ENCODE results near the gene TSPAN14.
"Not testable (repeated sequence)": the region's sequence is repeated elsewhere in the genome, so short reads cannot be mapped to it uniquely, and the experiment has no call there.

TSPAN14 gene

DNA sequence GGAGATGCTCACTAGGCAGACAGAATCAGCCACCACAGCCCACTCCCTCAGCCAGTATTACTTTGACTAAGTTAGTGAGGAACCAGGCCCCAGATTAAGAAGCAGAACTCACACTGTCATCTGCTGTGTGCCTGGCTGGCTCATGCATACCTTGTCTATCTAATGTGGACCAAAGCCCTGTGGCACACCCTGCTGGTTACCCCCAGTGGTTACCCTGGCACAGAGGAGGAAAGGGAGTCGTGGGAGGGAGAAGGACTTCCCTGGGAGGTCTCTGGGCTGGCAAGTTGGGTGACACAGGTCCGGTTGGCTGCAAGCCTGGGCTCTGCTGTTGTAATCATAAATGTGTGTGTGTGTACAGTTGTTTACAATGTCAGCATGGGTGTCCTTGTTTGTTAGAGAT, 76.1 kb downstream of the TSPAN14 start:
- no peak for DNase-seq

DNA sequence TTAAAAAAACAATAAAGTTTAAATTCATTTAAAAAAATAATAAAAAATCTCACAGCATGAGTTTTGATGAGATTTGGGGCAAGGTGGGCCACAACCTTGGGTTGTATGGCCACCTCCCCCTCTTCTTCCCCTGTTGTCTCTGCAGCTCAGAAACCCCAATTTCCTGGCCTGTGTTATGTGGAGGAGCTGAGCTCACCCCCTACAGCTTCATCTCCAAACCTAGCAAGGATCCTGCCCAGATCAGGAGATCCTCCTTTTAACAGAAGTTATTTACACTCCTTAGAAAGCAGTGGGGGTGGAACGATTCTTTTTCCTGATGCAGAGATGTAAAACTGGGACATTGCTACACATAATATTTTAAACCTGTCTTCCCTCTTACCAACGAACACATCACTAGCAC, 76.7 kb downstream of the TSPAN14 start:
- no peak for DNase-seq

DNA sequence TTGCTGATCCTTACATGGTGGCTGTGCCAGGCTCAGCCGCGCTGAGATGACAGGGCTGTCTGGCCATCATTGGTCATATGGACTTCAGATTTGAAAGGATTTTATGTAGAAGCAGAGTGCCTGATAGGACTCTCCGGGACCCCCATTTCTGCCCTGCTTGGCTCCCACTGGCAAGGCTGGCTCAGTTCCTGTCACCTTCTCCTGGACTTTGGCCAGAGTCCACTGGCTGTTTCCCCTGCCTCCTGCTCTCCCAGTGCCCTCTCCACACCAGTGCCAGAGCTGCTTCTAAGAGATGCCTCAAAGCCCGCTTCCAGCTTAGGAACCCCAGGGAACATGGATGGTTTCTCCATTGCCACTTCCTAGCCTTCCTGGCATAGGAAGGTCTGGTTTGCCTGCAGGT, 78.5 kb downstream of the TSPAN14 start:
- no peak for DNase-seq

DNA sequence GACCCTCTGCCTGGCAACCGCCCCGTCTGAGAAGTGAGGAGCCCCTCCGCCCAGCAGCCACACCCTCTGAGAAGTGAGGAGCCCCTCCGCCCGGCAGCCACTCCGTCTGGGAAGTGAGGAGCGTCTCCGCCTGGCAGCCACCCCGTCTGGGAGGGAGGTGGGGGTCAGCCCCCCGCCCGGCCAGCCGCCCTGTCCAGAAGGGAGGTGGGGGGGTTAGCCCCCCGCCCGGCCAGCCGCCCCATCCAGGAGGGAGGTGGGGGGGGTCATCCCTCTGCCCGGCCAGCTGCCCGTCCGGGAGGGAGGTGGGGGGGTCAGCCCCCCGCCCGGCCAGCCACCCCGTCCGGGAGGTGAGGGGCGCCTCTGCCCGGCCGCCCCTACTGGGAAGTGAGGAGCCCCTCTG, 79.9 kb downstream of the TSPAN14 start:
- DNase-seq = not testable (repeated sequence)

DNA sequence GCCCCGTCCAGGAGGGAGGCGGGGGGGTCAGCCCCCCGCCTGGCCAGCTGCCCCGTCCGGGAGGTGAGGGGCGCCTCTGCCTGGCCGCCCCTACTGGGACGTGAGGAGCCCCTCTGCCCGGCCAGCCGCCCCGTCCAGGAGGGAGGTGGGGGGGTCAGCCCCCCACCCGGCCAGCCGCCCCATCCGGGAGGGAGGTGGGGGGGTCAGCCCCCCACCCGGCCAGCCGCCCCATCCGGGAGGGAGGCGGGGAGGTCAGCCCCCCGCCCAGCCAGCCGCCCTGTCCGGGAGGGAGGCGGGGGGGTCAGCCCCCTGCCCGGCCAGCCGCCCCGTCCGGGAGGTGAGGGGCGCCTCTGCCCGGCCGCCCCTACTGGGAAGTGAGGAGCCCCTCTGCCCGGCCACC, 80.5 kb downstream of the TSPAN14 start:
- not testable (repeated sequence) for DNase-seq

DNA sequence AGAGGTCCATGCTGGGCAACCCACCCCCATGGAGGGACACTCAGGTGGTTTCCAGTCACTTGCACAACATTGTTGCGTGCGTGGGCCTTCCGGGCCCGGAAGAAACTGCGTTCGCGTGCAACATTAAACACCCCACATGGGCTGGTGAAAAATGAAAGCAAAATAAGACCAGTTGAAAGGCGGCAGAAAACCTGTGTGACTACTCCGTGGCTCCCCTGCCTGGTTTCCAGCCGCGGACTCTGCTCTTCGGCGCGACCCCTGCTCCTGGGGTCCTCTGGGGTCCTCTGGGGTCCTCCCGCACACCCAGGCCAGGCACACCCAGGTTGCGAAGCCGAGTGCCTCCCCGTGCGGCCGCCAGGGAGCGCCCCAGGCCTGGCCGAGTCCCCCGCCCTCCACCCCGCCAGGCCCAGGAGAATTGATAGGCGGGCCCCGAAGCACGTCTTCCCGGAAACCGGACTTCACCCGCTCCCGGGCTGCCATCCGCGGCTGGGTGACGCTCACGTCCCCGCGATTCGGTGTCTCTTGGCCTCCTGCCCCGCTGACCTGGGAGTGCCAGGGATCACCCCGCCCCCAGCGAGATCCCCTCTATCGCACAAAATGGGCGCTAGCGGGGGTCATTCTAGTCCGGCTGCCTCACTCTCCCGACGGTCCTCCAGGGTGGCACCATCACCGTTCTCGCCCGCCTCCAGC, 81.7 kb downstream of the TSPAN14 start:
- DNase-seq = no peak

DNA sequence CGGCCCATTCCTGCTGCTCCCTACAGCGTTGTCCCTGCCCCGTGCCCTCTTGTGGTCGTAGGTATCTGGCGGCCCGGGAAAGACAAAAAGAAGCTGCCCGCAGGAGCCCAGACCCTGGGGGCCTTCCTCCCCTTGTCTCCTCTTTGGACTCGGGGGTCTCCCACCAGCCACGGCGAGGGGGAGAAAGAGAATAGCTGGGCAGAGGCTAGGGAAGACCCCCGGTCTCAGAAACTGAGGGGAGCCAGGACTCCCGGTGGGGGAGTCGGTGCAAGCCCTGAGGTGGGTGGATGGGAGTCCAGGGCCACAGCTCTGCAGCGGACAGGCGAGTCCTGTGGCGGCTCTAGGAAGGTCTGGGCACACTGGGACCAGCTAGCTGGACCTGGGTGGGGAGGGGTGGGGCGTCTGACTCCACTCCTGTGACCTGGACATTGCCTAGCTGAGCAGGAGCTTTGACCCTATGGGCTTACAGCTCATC, 82.3 kb downstream of the TSPAN14 start:
- no peak for DNase-seq

DNA sequence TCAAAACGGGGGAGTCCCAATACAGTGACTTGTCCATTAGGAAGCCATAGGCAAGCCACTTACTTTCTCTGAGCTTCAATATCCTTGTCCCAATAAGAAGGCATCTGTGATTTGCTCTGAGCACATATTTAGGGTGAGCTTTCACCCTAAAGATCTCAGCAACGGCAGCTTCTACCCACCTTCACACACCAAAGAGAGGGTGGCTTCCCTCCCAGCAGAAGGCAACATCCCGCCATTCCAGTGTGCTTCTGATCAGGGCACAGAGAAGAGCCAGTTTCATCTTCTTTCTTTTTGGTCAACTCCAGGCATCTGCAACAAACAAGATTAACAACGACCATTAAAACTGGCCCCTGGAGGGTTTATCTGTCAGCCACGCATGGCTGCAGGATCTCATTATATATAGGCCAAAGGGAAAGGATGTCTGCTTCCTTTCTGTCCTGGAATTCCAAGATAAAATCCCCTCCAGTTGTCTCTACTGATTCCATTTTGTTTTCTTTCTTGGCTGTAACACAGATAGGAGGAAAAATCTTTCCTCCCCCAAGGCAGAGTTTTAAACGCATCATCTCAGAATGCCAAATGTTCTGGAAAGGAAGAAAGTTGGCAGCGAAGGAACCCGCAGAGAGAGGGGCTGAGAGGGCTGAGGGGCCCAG, 83.1 kb downstream of the TSPAN14 start:
- DNase-seq = no peak

DNA sequence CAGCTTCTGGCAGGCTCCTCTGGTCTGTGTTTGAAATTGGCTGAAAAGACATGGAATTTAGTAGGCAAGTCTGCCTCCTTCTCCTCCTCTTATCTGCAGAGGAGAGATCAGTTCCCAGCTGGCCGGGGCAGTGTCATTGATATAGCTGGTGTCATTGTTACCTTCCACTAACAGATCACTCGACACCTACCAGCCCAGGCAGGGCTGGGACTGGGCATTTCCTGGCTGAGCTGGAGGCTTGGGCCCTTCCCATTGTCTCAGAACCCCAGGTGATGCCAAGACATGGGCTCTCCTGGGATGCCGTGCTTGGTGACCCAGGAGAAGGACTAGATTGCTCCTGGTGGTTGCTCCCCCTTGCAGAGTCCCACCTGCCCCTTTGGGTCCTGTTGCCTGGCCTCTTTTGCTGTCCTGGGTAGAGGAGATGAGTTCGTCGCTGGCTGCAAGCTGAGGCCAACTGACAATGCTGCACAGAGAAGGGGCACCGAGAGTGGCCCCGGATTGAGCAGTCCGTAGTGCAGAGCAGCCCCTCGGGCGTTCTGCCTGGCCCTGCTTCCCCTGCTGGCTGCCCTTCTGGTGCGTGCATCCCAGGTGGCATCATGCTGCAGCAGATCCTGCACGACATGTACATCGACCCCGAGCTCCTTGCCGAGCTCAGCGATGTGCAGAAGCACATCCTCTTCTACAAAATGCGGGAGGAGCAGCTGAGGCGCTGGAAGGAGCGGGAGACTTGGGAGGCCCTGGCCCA, 83.8 kb downstream of the TSPAN14 start, which contains the start of gene SH2D4B:
Gene SH2D4B (plus strand): TSS at position 167 of the 745 bp plus-strand sequence. CDS start 430 bp downstream, at position 597.
- DNase-seq = no peak

DNA sequence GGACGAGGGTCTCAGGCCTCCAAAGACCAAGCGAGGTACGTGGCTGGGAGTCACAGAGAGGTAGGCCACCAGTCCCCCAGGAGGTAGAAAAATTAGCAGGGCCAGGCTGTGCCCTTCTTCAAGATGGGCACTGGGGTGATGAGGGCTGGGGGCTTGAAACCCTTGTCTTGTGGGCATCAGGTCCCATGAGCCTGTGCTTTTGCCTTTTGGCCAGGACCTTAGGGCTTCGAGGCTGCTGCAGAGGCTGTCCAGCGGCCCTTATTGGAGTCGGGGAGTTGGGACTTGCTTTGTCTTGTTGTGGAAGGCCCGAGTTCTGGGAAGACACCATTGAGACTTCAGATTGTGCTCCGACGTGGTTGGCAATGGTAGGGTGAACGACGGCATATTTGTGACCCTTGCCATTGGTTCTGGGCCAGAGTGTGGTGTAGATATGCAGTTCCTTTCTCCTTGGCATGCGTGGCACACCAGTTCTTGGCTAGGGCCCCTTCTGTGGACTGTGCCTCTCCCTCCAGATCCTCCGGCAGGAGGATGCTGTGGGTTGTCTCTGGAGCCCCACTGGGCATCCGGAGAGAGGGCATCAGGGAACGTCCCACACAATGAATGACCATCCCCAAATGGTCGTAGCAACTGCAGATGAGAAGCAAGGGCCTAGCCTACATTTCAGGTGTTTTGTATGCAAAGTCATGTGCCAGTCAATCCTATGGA, 84.5 kb downstream of the TSPAN14 start:
- no peak for DNase-seq

DNA sequence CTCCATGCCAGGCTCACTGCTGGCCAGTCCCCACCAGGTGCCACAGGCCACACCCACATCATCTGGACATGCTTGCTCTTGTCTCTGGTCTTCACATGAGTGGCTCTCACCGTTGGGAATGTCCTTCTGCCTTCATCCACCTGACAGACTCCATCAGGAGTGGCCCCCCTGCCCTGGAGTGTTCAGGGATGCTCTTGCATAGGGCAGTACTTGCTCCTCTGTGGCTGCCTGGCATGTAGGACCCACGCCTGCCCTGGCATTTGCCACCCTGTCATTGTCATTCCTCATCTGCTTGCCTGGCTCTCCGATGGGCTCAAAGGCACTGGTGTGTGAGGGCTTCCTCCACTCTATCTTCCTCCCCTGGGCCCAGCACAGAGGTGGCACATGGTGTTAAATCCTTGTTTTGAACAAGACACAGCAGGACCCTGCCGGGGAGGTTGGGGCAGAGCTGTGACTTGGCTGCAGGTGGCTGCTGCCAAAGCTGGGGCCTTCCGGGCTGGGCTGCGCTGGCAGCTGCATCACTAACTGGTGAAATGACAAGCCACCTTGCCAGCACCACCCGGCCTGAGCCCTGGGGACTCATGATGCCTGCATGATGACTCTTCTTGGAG, 85.4 kb downstream of the TSPAN14 start:
- DNase-seq = no peak

DNA sequence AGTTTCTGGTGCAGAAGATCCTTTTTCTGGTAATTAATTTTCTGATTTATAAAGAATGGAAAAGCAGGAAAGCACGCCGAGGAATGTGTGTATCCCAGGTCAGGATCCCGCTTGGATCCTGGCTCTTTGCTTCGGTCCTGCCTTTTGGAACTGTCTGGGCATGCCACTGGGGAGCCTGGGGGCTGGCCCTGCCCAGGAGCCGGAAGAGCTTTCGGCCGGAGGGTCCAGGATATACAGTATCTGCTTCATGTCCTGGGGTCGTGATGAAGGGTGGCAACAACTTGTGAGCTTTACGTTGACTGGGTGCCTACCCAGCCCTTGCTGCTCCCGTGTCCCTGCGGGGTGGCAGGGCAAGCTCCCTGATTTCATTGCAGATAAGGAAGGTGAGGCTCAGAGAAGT, 86.0 kb downstream of the TSPAN14 start:
- DNase-seq = no peak

DNA sequence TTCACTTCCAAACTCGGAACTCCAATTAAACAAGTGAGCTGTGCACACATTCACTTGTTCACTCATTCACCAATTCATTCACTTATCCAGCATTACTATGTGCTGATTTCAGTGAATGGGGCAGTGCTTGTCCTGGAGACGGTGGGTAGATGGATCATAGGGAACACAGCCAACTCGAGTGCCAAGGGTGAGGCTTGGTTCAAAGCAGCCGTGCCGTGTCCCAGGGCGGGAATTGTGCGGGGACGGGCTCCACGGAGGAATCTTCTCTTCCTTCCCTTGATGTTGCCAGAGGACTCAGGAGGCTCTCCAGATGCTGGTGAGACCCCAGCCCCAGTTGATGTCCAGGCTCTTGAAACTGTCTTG, 86.5 kb downstream of the TSPAN14 start:
- DNase-seq = no peak

DNA sequence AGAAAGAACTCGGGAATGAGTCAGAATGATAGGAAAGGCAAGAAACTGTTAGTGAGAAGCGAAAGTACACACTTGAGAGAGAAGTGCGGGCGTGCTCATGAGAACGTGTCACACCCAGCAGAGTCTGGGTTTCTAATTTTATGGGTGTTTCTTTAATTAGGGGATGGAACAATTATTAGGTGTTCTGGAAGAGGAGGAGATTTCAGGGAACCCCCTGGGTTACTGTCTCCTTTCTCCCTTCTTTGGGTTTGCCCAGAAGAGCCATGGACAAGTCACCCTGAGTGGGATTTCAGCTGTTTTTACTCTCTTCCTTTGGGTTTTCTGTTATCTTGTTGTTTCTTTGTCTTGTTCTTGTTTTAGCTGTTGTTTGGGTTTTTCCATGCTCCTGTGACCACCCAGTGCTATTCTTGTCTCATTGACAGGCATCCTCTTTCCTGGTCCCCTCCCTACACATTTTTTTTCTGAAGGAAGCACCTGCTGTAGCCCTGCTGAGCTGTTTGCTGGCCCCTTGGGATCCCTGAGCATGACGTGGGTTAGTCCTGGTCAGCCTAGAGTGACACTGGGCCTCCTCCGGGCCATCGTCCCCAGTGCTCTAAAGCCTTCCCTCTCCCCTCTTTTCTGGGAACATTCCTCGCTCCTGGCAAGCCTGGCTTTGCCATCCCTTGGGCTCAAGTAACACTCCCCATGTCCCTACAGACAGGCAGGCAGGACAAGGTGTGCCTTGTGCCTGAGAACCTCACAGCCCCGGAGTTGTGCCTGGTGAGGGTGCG, 87.1 kb downstream of the TSPAN14 start:
- DNase-seq = no peak

DNA sequence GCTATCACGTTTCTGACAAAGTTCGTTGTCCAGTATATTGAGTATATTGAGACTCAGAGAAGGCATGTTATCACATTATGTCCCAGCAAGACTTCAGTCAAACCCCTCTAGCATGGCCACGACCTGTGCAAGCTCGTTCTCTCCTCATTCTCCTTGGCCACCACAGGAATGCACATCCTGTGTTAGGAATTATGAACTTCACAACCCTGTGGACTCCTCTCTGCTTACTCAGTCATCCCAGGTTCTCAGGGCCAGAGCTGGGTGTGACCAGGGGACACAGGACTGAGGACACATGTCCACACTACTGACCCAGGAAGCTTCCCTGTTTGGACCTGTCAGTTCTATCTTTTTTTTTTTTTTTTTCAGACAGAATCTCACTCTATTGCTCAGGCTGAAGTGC, 87.9 kb downstream of the TSPAN14 start:
- DNase-seq = no peak

DNA sequence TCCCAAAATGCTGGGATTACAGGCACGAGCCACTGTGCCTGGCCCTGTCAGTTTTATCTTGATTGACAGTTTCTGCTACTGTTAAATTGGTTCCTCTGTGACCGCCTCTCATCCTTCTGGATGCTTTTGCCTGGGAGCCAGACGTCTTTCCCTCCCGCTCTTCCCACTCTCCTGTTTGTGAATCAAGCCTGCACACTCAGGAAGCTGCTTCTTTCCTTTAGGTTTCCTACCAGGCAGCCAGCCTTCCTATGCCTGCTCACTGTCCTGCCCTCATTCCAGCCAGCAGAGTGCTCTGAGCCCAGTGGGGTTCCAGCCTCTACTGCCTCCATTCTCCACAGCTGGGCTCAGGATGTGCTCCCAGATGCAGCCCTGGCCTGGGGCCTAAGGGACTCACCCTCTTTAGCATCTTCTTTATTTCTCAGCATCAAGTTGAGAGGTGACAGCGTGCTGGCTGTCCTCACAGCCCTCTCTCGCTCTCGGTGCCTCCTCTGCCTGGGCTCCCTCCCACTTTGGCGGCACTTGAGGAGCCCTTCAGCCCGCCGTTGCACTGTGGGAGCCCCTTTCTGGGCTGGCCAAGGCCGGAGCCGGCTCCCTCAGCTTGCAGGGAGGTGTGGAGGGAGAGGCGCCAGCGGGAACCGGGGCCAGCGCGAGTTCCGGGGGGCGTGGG, 88.7 kb downstream of the TSPAN14 start:
- no peak for DNase-seq

DNA sequence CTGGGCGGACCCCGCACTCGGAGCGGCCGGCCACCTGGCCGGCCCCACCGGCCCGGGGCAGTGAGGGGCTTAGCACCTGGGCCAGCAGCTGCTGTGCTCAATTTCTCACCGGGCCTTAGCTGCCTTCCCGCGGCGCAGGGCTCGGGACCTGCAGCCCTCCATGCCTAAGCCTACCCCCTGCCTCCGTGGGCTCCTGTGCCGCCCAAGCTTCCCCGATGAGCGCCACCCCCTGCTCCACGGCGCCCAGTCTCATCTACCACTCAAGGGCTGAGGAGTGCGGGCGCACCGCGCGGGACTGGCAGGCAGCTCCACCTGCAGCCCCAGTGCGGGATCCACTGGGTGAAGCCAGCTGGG, 89.2 kb downstream of the TSPAN14 start:
- DNase-seq = not testable (repeated sequence)

DNA sequence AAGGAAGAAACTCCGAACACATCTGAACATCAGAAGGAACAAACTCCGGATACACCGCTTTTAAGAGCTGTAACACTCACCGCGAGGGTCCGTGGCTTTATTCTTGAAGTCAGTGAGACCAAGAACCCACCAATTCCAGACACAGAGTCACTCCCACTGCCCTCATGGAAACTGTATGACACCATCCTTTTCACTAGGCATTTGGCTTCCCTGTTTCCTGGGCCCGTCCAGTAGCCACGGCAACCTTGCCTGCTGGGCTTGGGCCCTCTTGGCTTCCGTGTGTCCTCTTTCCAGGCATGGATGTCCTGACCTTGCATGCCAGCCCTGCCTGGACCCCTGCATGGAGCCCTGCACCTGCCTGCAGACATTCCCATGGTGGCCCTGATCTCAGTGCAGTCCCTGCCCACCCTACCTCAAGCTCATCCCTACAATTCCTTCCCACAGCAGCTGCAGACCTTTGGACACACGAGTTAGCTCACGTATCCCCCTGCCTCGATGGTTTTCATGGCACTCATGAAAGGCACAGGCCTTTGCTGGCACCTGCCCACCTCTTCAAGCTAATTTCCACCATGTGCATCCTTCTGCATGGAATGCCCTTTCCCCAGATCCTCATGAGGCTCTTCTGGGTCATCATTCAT, 90.3 kb downstream of the TSPAN14 start:
- DNase-seq = no peak

DNA sequence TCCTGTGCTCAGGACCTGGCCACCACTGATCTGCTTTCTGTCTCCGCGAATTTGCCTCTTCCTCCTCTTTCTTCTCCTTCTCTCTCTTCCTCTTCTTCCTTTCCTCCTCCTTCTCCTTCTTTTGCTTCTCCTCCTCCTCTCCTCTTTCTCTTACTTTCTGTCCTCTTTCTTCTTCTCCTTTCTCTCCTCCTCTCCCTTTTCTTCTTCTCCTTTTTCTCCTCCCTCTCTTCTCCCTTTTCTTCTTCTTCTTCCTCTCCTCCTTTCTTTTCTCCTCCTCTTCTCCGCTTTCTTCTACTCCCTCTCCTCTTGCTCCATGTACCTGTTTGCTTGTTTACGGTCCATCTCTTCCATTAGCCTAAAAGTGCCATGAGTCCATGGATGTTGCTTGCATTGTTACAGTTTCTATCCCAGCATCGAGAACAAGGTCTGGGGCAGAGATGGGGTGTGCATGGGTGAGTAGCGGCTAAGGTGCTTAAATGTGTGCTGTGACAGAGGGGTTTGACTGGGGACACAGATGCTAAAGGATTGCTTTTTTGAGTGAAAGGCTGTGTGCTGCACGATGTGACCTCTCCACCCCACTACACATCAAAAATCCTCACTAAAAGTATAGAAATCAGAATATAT, 91.3 kb downstream of the TSPAN14 start:
- DNase-seq = no peak

DNA sequence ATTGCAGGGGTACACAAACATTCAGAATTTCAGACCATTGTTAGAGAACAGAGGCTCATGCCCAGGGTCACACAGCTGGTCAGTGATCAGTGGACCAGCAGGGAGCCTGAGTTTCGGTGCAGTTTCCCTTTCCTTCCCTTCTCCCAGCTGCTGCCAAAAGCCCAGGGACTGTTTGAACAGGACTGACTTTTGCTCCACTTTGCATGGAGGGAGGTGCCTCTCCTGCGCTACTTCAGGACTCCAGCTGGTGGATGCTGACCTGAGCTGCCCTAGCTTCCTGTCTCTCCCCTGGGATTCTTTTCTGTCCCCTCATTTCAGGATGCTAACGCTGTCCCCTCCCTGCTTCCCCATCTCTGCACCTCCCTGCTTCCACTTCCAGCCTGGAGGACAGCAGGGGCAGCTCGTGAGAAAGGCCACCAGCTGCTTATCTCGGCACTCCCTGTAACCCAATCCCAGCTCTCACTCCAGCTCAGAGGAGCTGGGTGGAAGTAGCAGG, 98.1 kb downstream of the TSPAN14 start:
- DNase-seq = no peak

Measured in cortex of kidney (tissue), 1 donor.